HepG2 (cell line): Measurements from ENCODE around the gene ATP5F1E. TPM values are rescaled to one million over a fixed set of nuclear protein-coding genes. Genes with fewer than 3 reads are reported as not detected.

Experiments
- AGO2 ChIP-seq: fragments of 200-400 bp; formaldehyde crosslinking; optimal IDR thresholded peaks from 2 replicates; pipeline ENCODE3; 2017; ENCODE audit warnings: mild to moderate bottlenecking, low read depth, low read length, moderate library complexity
- ARNTL ChIP-seq: sonication (generic); formaldehyde crosslinking; IDR thresholded peaks from 2 replicates; pipeline ENCODE4 v1.4.0; 2020; ENCODE audit warnings: mild to moderate bottlenecking, missing genetic modification reagents
- CCAR2 ChIP-seq: fragments of 200-400 bp; formaldehyde crosslinking; optimal IDR thresholded peaks from 2 replicates; pipeline ENCODE3; 2018; ENCODE audit warnings: low read depth, mild to moderate bottlenecking, low read length, moderate library complexity
- HES4 ChIP-seq: sonication (generic); formaldehyde crosslinking; IDR thresholded peaks from 2 replicates; pipeline ENCODE4 v1.9.0; 2021; ENCODE audit warnings: mild to moderate bottlenecking, missing genetic modification reagents, borderline replicate concordance
- KAT2B ChIP-seq: fragments of 150-350 bp; IDR thresholded peaks from 2 replicates; pipeline ENCODE4 v1.6.1; 2014; ENCODE audit warnings: low read depth, low read length, borderline replicate concordance
- NAIF1 ChIP-seq: sonication (generic); formaldehyde crosslinking; IDR thresholded peaks from 2 replicates; pipeline ENCODE4 v1.5.0; 2020; ENCODE audit warnings: mild to moderate bottlenecking, missing genetic modification reagents, borderline replicate concordance
- NR2C2 ChIP-seq: sonication (generic); formaldehyde crosslinking; IDR thresholded peaks from 2 replicates; pipeline ENCODE4 v1.4.0; 2020; ENCODE audit warnings: missing genetic modification reagents, mild to moderate bottlenecking, moderate library complexity, borderline replicate concordance
- TOE1 ChIP-seq: sonication (generic); formaldehyde crosslinking; IDR thresholded peaks from 2 replicates; pipeline ENCODE4 v1.4.0; 2020; ENCODE audit warnings: mild to moderate bottlenecking, missing genetic modification reagents
- ZFYVE20 ChIP-seq: sonication (generic); formaldehyde crosslinking; IDR thresholded peaks from 2 replicates; pipeline ENCODE4 v1.8.0; 2023; ENCODE audit warnings: low read depth, mild to moderate bottlenecking, moderate library complexity, missing genetic modification reagents, borderline replicate concordance
- ZNF276 ChIP-seq: sonication (generic); formaldehyde crosslinking; IDR thresholded peaks from 2 replicates; pipeline ENCODE4 v1.4.0; 2020; ENCODE audit warnings: mild to moderate bottlenecking, low read depth, missing genetic modification reagents
- ZNF44 ChIP-seq: sonication (generic); formaldehyde crosslinking; IDR thresholded peaks from 2 replicates; pipeline ENCODE4 v1.5.1; 2020; ENCODE audit warnings: mild to moderate bottlenecking, missing genetic modification reagents
- ZNF562 ChIP-seq: sonication (generic); formaldehyde crosslinking; IDR thresholded peaks from 2 replicates; pipeline ENCODE4 v1.8.0; 2022; ENCODE audit warnings: missing genetic modification reagents, borderline replicate concordance
- ZNF646 ChIP-seq: sonication (generic); formaldehyde crosslinking; IDR thresholded peaks from 2 replicates; pipeline ENCODE4 v1.9.0; 2021; ENCODE audit warnings: mild to moderate bottlenecking, missing genetic modification reagents
- ZNF660 ChIP-seq: sonication (generic); formaldehyde crosslinking; IDR thresholded peaks from 2 replicates; pipeline ENCODE4 v1.5.1; 2020; ENCODE audit warnings: mild to moderate bottlenecking, low read depth, missing genetic modification reagents, borderline replicate concordance
- ZNF672 ChIP-seq: sonication (generic); formaldehyde crosslinking; IDR thresholded peaks from 2 replicates; pipeline ENCODE4 v1.8.1; 2022; ENCODE audit warnings: missing genetic modification reagents
- ZNF687 ChIP-seq: sonication (generic); formaldehyde crosslinking; IDR thresholded peaks from 2 replicates; pipeline ENCODE4 v1.5.1; 2020; ENCODE audit warnings: mild to moderate bottlenecking, missing genetic modification reagents, moderate library complexity
- polyA plus RNA-seq, 8 experiments: library from polyadenylated mRNA; depleted of rRNA in 3 of 8; stranded (reverse) in 7 of 8; unstranded in 1 of 8; fragments of >200 nt; fragmentation: Illumina TruSeq in 4 of 8; extraction: Trizol in 4 of 8; gene quantifications; 2 replicates each; pipeline versions ENCODE4 v1.2.1 to v1.2.3, GENCODE V29; 2011 to 2016; ENCODE audit warnings: low read depth in 4 of 8, missing spikeins in 1 of 8, mixed read lengths in 1 of 8; ENCODE audit not compliant: insufficient read depth in 1 of 8
- total RNA-seq, 5 experiments: library from RNA; depleted of rRNA; stranded (reverse); fragments of >200 nt; fragmentation: Illumina TruSeq; extraction: Trizol; gene quantifications; 2 replicates each; pipeline ENCODE4 v1.2.3, GENCODE V29; 2016; ENCODE audit warnings: low read depth in 1 of 5

ATP5F1E gene
- total and polyA plus RNA-seq, 2 of the 13 experiments (the other 11 are each of a cell fraction or from before 2014, with no cell fraction given) = 121 to 134 TPM

DNA sequence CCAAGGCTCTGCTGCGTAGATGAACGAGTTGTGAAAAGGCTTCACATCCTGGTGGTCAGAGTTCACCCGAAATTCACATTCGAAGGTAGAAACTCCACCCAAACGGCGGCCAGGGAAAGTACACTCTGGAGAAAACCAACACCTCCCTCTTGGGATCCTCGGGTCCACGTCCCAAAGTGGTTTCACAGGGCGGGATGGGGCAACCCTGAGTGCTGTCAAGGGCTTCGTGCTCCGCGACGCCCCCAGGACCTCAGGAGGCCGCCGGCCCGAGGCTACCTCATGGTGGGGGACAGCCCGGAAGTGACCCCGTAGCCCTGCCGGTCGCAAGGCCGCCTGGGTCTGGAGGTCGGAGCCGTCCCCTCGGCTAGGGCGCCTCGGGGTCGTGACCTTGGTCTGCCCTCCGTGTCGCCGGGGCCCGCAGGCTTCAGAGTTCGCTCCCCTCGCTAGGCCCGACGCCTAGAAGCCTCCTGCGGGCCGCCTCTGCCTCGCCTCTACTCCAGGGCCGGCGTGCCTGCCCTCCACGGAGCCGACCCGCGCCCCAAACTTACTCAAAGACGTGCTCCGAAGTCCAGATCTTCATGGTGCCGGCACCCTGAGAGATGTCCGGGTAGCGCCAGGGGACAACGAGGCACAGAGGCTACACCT, 10.1 kb upstream of the ATP5F1E start, which contains the start of gene PRELID3B (continued):
- TF ChIP-seq NR2C2 (CRISPR knock-in tag) (peak; percentile 81; the same call in 1 of the 2 replicates), TOE1 (no peak; the same call in 1 of the 2 replicates), ZNF672 (CRISPR knock-in tag) (no peak), ARNTL (CRISPR knock-in tag) (0 out of 2 replicates have a peak, but pooled peaks have one; percentile 33), ZNF687 (CRISPR knock-in tag) (peak; percentile 99), KAT2B (no peak), ZNF276 (peak; percentile 64; the same call in 1 of the 2 replicates), HES4 (CRISPR knock-in tag) (peak; percentile 51; the same call in 1 of the 2 replicates), AGO2 (peak; percentile 37), NAIF1 (no peak; the same call in 1 of the 2 replicates), ZNF660 (no peak), ZNF44 (no peak), CCAR2 (no peak), ZNF646 (CRISPR knock-in tag) (no peak), ZNF562 (no peak), ZFYVE20 (CRISPR knock-in tag) (no peak)
